NCI-H1048 (cell line): ENCODE measurements around the gene FUT1.
"Not testable (repeated sequence)": the region's sequence is repeated elsewhere in the genome, so short reads cannot be mapped to it uniquely, and the experiment has no call there.

Experiments
- DNase-seq: peaks from one replicate; lab custom pipeline; 2025; lab: John Stamatoyannopoulos, UW

Gene FUT1

GRCh38 chr19:48768994-48769713 is 16.7 kb upstream of the FUT1 start:
- DNase-seq, result no peak

- not testable (repeated sequence) for DNase-seq
These were observed 15.8 kb upstream of the FUT1 start for GRCh38 chr19:48768171-48768753.

GRCh38 chr19:48765816-48766215 is 13.4 kb upstream of the FUT1 start:
- DNase-seq, result not testable (repeated sequence)

GRCh38 chr19:48760504-48761205 is 8.2 kb upstream of the FUT1 start:
- DNase-seq, result no peak

- no peak for DNase-seq
These were observed 5.3 kb upstream of the FUT1 start for GRCh38 chr19:48757741-48758144.

GRCh38 chr19:48757089-48757675 is 4.7 kb upstream of the FUT1 start:
- DNase-seq, result no peak

GRCh38 chr19:48756686-48757085 is 4.2 kb upstream of the FUT1 start:
- no peak for DNase-seq

GRCh38 chr19:48756212-48756611 is 3.8 kb upstream of the FUT1 start:
- no peak for DNase-seq

- no peak for DNase-seq
These were observed 3.3 kb upstream of the FUT1 start for GRCh38 chr19:48755787-48756186.

GRCh38 chr19:48755084-48755641 is 2.7 kb upstream of the FUT1 start, which contains the start of gene FGF21:
TSS of gene FGF21 (plus strand) at chr19:48755524. CDS start at chr19:48756237, 713 bp downstream.
- DNase-seq, result no peak

GRCh38 chr19:48751845-48752495 is 471 bp downstream of the FUT1 start:
- no peak for DNase-seq

- DNase-seq, result no peak
These were observed 1.5 kb downstream of the FUT1 start for GRCh38 chr19:48750771-48751504.

GRCh38 chr19:48750351-48750750 is 2.1 kb downstream of the FUT1 start:
- no peak for DNase-seq

- DNase-seq, result no peak
These were observed 2.8 kb downstream of the FUT1 start for GRCh38 chr19:48749571-48750198.

- no peak for DNase-seq
These were observed 5.5 kb downstream of the FUT1 start, which contains the start of gene IZUMO1 for GRCh38 chr19:48746738-48747575. TSS of gene IZUMO1 (minus strand) at chr19:48746909. CDS start at chr19:48745859, 1,050 bp downstream.

- no peak for DNase-seq
These were observed 6.3 kb downstream of the FUT1 start for GRCh38 chr19:48746110-48746509.

- no peak for DNase-seq
These were observed 7.0 kb downstream of the FUT1 start for GRCh38 chr19:48745208-48745995.

- no peak for DNase-seq
These were observed 10.3 kb downstream of the FUT1 start for GRCh38 chr19:48742096-48742495.
